ES-I3 (cell line): Measurements from ENCODE around the gene NMNAT1.
"Not testable (repeated sequence)": the region's sequence is repeated elsewhere in the genome, so short reads cannot be mapped to it uniquely, and the experiment has no call there.

Experiments used
- H3K36me3 ChIP-seq: 2 replicates; pipeline ENCODE4 v1.6.1; 2013; ENCODE audit warnings: mild to moderate bottlenecking, low read length, control low read depth, moderate library complexity; ENCODE audit not compliant: insufficient read depth
- H3K4me1 ChIP-seq: 2 replicates; pipeline ENCODE4 v1.6.1; 2013; ENCODE audit warnings: mild to moderate bottlenecking, control low read depth, low read length; ENCODE audit not compliant: insufficient read depth
- H3K9ac ChIP-seq: 2 replicates; pipeline ENCODE4 v1.6.1; 2013; ENCODE audit warnings: low read depth, mild to moderate bottlenecking, low read length, moderate library complexity
- H3K9me3 ChIP-seq: 2 replicates; pipeline ENCODE4 v1.6.1; 2013; ENCODE audit warnings: mild to moderate bottlenecking, low read length, moderate library complexity; ENCODE audit not compliant: control insufficient read depth, insufficient read depth

Gene NMNAT1

GRCh38 chr1:9960011-9960410 is 16.7 kb downstream of the NMNAT1 start:
- Histone ChIP-seq H3K9ac (no peak overlapping the region), H3K9me3 (no peaks in the 10 kb centered on the region), H3K36me3 (no peaks in the 10 kb centered on the region)

GRCh38 chr1:9960706-9961562 is 17.7 kb downstream of the NMNAT1 start:
- no peak overlapping the region for H3K9ac ChIP-seq
- H3K4me1 ChIP-seq, result peaks cover 6% of the 10 kb centered on the region; the same call in 1 of the 2 replicates
- H3K9me3 ChIP-seq, result no peaks in the 10 kb centered on the region
- H3K36me3 ChIP-seq, result no peaks in the 10 kb centered on the region

More at GRCh38 chr1:9960011-9960410, 16.7 kb downstream of the NMNAT1 start:
- peaks cover 6% of the 10 kb centered on the region; the same call in 1 of the 2 replicates for H3K4me1 ChIP-seq

GRCh38 chr1:9984253-9984652 is 41.0 kb downstream of the NMNAT1 start:
- no peaks in the 10 kb centered on the region for H3K36me3 ChIP-seq
- H3K9ac ChIP-seq, result no peak overlapping the region
- H3K9me3 ChIP-seq, result no peaks in the 10 kb centered on the region
- H3K4me1 ChIP-seq, result no peaks in the 10 kb centered on the region

- no peaks in the 10 kb centered on the region for H3K36me3 ChIP-seq
- H3K4me1 ChIP-seq, result no peaks in the 10 kb centered on the region
Observed at GRCh38 chr1:9985001-9985400, 41.7 kb downstream of the NMNAT1 start.

GRCh38 chr1:9989773-9990172 is 46.5 kb downstream of the NMNAT1 start:
- no peaks in the 10 kb centered on the region for H3K36me3 ChIP-seq
- no peak overlapping the region for H3K9ac ChIP-seq
- no peaks in the 10 kb centered on the region for H3K9me3 ChIP-seq
- H3K4me1 ChIP-seq, result no peaks in the 10 kb centered on the region

More at GRCh38 chr1:9985001-9985400, 41.7 kb downstream of the NMNAT1 start:
- H3K9ac ChIP-seq, result no peak overlapping the region
- no peaks in the 10 kb centered on the region for H3K9me3 ChIP-seq

- no peaks in the 10 kb centered on the region for H3K4me1 ChIP-seq
- H3K9ac ChIP-seq, result no peak overlapping the region
- H3K9me3 ChIP-seq, result no peaks in the 10 kb centered on the region
Observed at GRCh38 chr1:9990944-9991343, 47.7 kb downstream of the NMNAT1 start.

GRCh38 chr1:9992910-9993309 is 49.6 kb downstream of the NMNAT1 start:
- Histone ChIP-seq H3K9ac (no peak overlapping the region), H3K36me3 (no peaks in the 10 kb centered on the region), H3K4me1 (no peaks in the 10 kb centered on the region), H3K9me3 (no peaks in the 10 kb centered on the region)

More at GRCh38 chr1:9990944-9991343, 47.7 kb downstream of the NMNAT1 start:
- H3K36me3 ChIP-seq, result no peaks in the 10 kb centered on the region

- Histone ChIP-seq H3K4me1 (no peaks in the 10 kb centered on the region), H3K36me3 (no peaks in the 10 kb centered on the region), H3K9ac (no peak overlapping the region), H3K9me3 (no peaks in the 10 kb centered on the region)
Observed at GRCh38 chr1:9993561-9994075, 50.3 kb downstream of the NMNAT1 start.

GRCh38 chr1:9996624-9997582 is 53.6 kb downstream of the NMNAT1 start, which contains the start of gene RBP7:
Gene RBP7 (plus strand): TSS chr1:9997228. CDS start chr1:9997259, 31 bp downstream.
- H3K36me3 ChIP-seq, result no peaks in the 10 kb centered on the region
- no peaks in the 10 kb centered on the region for H3K4me1 ChIP-seq
- peak within 1 kb of the TSS; percentile 73 for H3K9ac ChIP-seq
- no peaks in the 10 kb centered on the region for H3K9me3 ChIP-seq

GRCh38 chr1:10001016-10001665 is 57.9 kb downstream of the NMNAT1 start:
- Histone ChIP-seq H3K36me3 (no peaks in the 10 kb centered on the region), H3K9me3 (no peaks in the 10 kb centered on the region), H3K9ac (no peak overlapping the region), H3K4me1 (no peaks in the 10 kb centered on the region)

GRCh38 chr1:10005248-10005647 is 62.0 kb downstream of the NMNAT1 start:
- not testable (repeated sequence) for H3K4me1 ChIP-seq, H3K9me3 ChIP-seq, H3K9ac ChIP-seq, H3K36me3 ChIP-seq

GRCh38 chr1:10007169-10007568 is 63.9 kb downstream of the NMNAT1 start:
- Histone ChIP-seq H3K4me1 (no peaks in the 10 kb centered on the region), H3K9me3 (no peaks in the 10 kb centered on the region), H3K36me3 (no peaks in the 10 kb centered on the region), H3K9ac (no peak overlapping the region)

- H3K4me1 ChIP-seq, result no peaks in the 10 kb centered on the region
Observed at GRCh38 chr1:10014016-10014415, 70.7 kb downstream of the NMNAT1 start.

GRCh38 chr1:10019561-10019960 is 76.3 kb downstream of the NMNAT1 start:
- Histone ChIP-seq H3K4me1 (no peaks in the 10 kb centered on the region), H3K9ac (no peak overlapping the region), H3K36me3 (no peaks in the 10 kb centered on the region), H3K9me3 (no peaks in the 10 kb centered on the region)

More at GRCh38 chr1:10014016-10014415, 70.7 kb downstream of the NMNAT1 start:
- Histone ChIP-seq H3K36me3 (no peaks in the 10 kb centered on the region), H3K9ac (no peak overlapping the region), H3K9me3 (no peaks in the 10 kb centered on the region)
